ENCODE data around the gene CACNA2D3.

- TF ChIP-seq, protein P1, sequence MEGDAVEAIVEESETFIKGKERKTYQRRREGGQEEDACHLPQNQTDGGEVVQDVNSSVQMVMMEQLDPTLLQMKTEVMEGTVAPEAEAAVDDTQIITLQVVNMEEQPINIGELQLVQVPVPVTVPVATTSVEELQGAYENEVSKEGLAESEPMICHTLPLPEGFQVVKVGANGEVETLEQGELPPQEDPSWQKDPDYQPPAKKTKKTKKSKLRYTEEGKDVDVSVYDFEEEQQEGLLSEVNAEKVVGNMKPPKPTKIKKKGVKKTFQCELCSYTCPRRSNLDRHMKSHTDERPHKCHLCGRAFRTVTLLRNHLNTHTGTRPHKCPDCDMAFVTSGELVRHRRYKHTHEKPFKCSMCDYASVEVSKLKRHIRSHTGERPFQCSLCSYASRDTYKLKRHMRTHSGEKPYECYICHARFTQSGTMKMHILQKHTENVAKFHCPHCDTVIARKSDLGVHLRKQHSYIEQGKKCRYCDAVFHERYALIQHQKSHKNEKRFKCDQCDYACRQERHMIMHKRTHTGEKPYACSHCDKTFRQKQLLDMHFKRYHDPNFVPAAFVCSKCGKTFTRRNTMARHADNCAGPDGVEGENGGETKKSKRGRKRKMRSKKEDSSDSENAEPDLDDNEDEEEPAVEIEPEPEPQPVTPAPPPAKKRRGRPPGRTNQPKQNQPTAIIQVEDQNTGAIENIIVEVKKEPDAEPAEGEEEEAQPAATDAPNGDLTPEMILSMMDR (IDR thresholded peaks at IDR 0.05), result no peak
- TF ChIP-seq EP300 (IDR thresholded peaks at IDR 0.05) (no peak), POLR2A (IDR thresholded peaks at IDR 0.05) (no peak), POLR2AphosphoS5 (IDR thresholded peaks at IDR 0.05) (no peak)
Observed at GRCh38 chr3:54932606-54933005, 810.3 kb downstream of the CACNA2D3 start.

All from upper lobe of left lung (tissue), 4 donors.